Esophagus squamous epithelium (tissue), 4 donors: ENCODE results near the gene NRXN3.

ENCODE experiments used
- POLR2A ChIP-seq, 4 donors: fragments of 450-650 bp; IDR thresholded peaks; one replicate each; pipeline ENCODE4 v1.6.1; 2017; ENCODE audit warnings: antibody characterized with exemption in 4 of 4, mild to moderate bottlenecking in 4 of 4, moderate library complexity in 3 of 4
- TF ChIP-seq, protein P1 (sequence below), 6 experiments: fragments of 450-650 bp in 4 of 6; fragments of 200-600 bp in 2 of 6; sonication (generic) in 2 of 6; IDR thresholded peaks; one replicate each; pipeline ENCODE4 v1.5.1; 2016 to 2019; ENCODE audit warnings: antibody characterized with exemption in 6 of 6, mild to moderate bottlenecking in 4 of 6, moderate library complexity in 4 of 6

DNA sequence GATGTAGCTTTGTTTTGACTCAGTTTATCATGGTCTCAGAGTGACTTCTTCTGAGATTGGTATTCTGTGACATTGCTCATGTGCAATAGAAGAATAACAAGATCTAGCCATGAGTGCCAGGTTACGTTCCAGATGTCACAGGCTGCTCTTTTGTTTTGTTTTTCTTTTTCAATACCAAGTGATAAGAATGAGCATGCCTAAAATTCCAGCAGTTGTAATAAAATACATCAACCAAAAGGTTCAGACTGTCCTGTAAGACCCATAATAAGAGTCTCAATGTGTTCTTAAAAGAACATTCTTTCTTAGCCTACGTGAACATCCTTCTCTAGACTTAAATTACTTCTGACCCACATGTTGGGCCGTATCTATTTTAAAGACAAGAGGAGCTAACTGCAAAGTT lies 1371.9 kb downstream of the NRXN3 start:
- TF ChIP-seq POLR2A (IDR thresholded peaks at IDR 0.05) = no peak
- TF ChIP-seq, protein P1, sequence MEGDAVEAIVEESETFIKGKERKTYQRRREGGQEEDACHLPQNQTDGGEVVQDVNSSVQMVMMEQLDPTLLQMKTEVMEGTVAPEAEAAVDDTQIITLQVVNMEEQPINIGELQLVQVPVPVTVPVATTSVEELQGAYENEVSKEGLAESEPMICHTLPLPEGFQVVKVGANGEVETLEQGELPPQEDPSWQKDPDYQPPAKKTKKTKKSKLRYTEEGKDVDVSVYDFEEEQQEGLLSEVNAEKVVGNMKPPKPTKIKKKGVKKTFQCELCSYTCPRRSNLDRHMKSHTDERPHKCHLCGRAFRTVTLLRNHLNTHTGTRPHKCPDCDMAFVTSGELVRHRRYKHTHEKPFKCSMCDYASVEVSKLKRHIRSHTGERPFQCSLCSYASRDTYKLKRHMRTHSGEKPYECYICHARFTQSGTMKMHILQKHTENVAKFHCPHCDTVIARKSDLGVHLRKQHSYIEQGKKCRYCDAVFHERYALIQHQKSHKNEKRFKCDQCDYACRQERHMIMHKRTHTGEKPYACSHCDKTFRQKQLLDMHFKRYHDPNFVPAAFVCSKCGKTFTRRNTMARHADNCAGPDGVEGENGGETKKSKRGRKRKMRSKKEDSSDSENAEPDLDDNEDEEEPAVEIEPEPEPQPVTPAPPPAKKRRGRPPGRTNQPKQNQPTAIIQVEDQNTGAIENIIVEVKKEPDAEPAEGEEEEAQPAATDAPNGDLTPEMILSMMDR (IDR thresholded peaks at IDR 0.05) = no peak
